ENCODE measurements around the gene HIBCH. TPM values are rescaled to one million over a fixed set of nuclear protein-coding genes. Genes with fewer than 3 reads are reported as not detected.
A peak's percentile ranks its signal among the peaks of the same experiment; 100 is the strongest.
"Not testable (repeated sequence)": the region's sequence is repeated elsewhere in the genome, so short reads cannot be mapped to it uniquely, and the experiment has no call there.

Gene HIBCH
- total RNA-seq, 1 experiment from 2014 or later, result 20.0 TPM

DNA sequence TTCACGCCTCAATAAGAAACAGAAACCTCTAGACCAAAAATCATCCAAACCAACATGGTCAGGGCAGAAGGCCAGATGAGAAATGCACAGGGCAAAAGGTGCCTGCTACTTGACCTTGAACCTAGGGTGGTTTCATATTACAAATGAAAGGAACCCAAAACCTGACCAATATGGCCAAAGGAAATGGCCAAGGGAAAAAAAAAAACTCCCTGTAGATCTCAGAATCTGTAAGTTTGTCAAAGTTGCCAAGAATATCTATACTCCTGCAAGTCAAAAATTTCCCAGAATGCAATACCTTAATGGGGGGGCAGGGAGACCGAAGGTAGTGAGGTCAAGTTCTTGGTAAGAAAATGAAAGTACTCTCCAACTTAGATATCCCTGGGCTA, 47.2 kb downstream of the HIBCH start:
- in situ Hi-C loops (cut with HindIII; ENCODE audit: low pct_unique_long_range_greater_than_20kb, low sequenced_read_pairs), result no loop called here
- no peak for DNase-seq (ENCODE audit: low read depth, low spot score)

DNA sequence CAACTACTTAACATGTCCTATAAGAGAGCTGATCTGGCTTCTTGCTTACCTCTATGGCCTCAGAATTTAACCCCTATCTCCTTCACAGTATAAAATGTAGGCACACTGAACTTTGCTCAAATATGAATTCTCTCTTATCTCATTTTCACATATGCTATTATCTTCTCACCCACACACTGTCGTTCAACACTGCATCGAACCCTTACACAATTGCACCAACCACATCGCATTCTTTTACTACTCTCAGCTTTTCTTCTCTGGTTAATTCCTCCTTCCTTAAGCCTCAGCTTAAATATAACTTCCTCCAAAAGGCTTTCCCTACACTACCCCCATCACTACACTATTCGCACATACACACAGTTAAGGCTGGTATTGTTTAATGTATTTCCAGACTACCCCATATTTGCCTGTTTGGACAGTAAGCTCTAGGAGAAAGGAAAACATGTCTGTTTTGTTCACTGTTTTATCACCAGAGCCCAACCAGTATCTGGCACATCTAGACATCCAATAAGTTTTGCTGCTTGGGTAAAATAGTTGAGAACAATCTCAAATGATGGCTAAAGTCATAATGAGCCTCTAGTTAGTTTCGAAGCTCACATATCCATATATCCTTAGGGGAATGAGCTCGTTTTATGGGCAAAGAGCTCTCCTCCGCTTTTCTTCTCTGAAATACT, 47.7 kb downstream of the HIBCH start:
- no peak for DNase-seq (ENCODE audit: low read depth, low spot score)
- in situ Hi-C loops (cut with HindIII; ENCODE audit: low pct_unique_long_range_greater_than_20kb, low sequenced_read_pairs), result no loop called here

- in situ Hi-C loops (cut with HindIII; ENCODE audit: low pct_unique_long_range_greater_than_20kb, low sequenced_read_pairs), result no loop called here
- DNase-seq (ENCODE audit: low read depth, low spot score), result no peak
Observed at GRCh38 chr2:190270298-190270697, 49.3 kb downstream of the HIBCH start.

GRCh38 chr2:190269699-190270098, 49.9 kb downstream of the HIBCH start:
- in situ Hi-C loops (cut with HindIII; ENCODE audit: low pct_unique_long_range_greater_than_20kb, low sequenced_read_pairs); DNase-seq (ENCODE audit: low read depth, low spot score): not testable (repeated sequence)

DNA sequence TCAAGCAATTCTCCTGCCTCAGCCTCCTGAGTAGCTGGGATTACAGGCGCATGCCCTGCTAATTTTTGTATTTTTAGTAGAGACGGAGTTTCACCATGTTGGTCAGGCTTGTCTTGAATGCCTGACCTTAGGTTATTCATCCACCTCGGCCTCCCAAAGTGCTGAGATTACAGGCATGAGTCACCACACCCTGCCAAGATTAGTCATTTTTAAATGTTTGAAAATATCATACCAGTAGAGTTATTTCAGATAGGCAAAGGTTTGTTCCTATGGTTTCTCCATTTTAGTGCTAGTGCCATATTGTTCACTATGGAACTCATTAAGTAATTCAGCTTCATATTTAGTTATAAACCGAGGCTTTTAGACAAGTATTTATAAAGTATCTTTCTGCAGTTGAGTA, 52.3 kb downstream of the HIBCH start:
- DNase-seq (ENCODE audit: low read depth, low spot score), result no peak
- in situ Hi-C loops (cut with HindIII; ENCODE audit: low pct_unique_long_range_greater_than_20kb, low sequenced_read_pairs), result no loop called here

DNA sequence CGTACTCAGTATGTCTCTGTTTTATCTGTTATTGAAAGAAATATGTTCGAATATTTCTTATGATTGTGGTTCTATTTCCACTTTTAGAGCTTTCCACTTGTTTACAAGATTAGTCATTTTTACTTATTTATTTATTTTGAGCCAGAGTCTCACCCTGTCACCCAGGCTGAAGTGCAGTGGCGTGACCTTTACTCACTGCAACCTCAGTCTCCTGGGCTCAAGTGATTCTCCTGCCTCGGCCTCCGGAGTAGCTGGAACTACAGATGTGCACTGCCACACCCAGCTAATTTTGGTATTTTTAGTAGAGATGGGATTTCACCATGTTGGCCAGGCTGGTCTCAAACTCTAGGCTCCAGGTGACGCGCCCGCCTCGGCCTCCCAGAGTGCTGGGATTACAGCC, 53.3 kb downstream of the HIBCH start:
- in situ Hi-C loops (cut with HindIII; ENCODE audit: low pct_unique_long_range_greater_than_20kb, low sequenced_read_pairs), result no loop called here
- no peak for DNase-seq (ENCODE audit: low read depth, low spot score)

- in situ Hi-C loops (cut with HindIII; ENCODE audit: low pct_unique_long_range_greater_than_20kb, low sequenced_read_pairs), result no loop called here
- DNase-seq (ENCODE audit: low read depth, low spot score), result no peak
Observed at GRCh38 chr2:190261851-190262250, 57.8 kb downstream of the HIBCH start.

- no peak for DNase-seq (ENCODE audit: low read depth, low spot score)
- in situ Hi-C loops (cut with HindIII; ENCODE audit: low pct_unique_long_range_greater_than_20kb, low sequenced_read_pairs), result no loop called here
Observed at GRCh38 chr2:190256087-190256486, 63.5 kb downstream of the HIBCH start.

- in situ Hi-C loops (cut with HindIII; ENCODE audit: low pct_unique_long_range_greater_than_20kb, low sequenced_read_pairs), result no loop called here
- no peak for DNase-seq (ENCODE audit: low read depth, low spot score)
Observed at GRCh38 chr2:190255676-190256075, 64.0 kb downstream of the HIBCH start.

DNA sequence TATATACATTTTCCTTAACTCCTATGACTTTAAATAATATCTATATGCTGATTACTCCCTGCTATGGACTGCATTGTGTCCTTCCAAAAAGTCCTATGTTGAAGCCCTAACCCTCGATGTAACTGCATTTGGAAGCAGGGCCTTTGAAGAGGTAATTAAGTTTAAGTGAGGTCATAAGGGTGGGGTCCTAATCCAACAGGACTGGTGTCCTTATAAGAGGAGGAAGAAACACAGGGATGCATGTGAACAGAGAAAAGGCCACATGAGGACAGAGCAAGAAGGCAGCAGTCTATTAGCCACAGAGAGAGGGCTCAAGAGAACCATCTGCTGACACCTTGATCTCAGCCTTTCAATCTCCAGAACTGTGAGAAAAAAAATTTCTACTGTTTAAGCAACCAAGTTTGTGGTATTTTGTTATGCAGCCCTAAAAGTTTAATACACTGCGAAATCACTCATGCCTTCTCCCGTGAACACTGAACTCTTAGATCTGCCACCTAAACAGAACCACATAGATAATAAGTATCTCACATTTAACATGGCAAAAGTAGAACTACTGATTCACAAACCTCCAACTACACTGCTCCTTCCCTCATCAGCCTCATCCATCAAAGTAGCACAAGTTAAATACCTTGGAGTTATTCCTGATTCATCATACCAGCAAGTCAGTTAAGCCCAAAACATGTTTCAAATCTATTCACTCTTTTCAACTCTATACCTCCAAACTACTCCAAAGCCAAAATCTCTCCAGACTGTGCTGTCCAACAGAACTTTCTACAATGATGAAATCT, 65.4 kb downstream of the HIBCH start:
- in situ Hi-C loops (cut with HindIII; ENCODE audit: low pct_unique_long_range_greater_than_20kb, low sequenced_read_pairs), result no loop called here
- DNase-seq (ENCODE audit: low read depth, low spot score), result no peak

DNA sequence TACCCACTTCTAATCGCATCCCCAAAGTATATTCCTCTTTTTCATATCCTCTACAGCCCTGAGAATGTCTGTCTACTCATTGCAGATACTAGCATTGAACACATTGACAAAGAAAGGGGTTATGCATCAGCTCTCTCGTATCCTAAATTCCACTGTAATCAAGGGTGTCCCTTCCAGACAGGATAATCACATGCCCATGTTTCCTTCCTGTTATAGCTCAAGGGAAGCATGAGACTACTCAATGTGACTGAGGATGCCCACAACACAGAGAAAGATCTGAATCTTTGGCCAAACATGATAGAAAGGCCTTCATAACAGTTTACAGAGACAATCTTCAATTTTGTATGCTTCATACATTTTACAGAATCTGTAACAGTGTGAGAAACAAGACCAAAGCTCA, 69.2 kb downstream of the HIBCH start:
- peak; percentile 84 for DNase-seq (ENCODE audit: low read depth, low spot score)
- in situ Hi-C loops (cut with HindIII; ENCODE audit: low pct_unique_long_range_greater_than_20kb, low sequenced_read_pairs), result no loop called here

DNA sequence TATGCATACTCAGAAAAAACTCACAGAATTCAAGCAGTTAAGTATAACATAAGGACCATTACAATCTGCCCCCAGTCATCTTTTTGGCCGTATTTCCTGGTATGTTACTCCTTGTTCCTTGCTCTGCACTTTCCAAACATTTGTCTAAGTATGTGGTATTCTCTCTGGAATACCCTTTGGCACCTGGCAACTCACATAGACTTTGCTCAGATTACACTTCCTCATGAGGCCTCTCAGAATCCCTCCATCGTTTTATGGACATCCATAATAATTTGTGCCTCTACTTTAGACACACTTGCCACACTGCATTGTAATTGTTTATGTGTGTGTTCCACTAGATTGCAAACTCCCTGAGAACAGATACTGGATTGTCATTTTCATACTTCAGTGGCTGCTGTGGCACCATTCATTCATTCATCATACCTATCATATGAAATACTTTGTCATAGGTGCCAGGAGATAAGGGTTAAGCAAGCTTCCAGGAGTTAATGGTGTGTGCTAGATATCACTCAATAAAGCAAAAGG, 84.0 kb downstream of the HIBCH start:
- DNase-seq (ENCODE audit: low read depth, low spot score), result no peak
- in situ Hi-C loops (cut with HindIII; ENCODE audit: low pct_unique_long_range_greater_than_20kb, low sequenced_read_pairs), result no loop called here

DNA sequence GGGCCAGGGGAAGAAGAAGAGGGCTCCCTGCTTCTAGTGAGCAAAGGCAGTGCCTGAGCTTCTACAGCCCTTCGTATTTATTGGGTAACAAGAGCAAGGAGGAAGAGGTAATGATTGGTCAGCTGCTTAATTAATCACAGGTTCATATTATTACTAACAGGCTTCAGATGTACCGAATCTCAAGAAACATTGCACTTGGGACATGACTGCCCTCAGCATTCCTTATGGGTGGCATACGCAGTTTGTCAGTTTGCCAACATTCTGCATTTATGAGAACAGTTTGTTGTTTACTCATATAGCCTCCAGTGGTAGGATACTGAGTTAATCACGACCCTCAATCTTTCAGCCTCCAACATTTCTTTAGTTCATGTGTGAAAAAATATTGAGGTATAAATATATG, 84.5 kb downstream of the HIBCH start:
- DNase-seq (ENCODE audit: low read depth, low spot score), result no peak
- in situ Hi-C loops (cut with HindIII; ENCODE audit: low pct_unique_long_range_greater_than_20kb, low sequenced_read_pairs), result no loop called here

DNA sequence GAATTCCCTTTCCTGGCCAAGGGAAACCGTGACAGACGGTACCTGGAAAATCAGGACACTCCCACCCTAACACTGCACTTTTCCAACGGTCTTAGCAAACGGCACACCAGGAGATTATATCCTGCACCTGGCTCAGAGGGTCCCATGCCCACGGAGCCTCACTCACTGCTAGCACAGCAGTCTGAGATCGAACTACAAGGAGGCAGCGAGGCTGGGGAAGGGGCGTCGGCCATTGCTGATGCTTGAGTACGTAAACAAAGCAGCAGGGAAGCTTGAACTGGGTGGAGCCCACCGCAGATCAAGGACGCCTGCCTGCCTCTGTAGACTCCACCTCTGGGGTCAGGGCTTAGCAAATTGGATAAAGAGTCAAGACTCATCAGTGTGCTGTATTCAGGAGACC, 95.6 kb downstream of the HIBCH start:
- DNase-seq (ENCODE audit: low read depth, low spot score); in situ Hi-C loops (cut with HindIII; ENCODE audit: low pct_unique_long_range_greater_than_20kb, low sequenced_read_pairs): not testable (repeated sequence)

GRCh38 chr2:190222745-190223144, 96.9 kb downstream of the HIBCH start:
- in situ Hi-C loops (cut with HindIII; ENCODE audit: low pct_unique_long_range_greater_than_20kb, low sequenced_read_pairs); DNase-seq (ENCODE audit: low read depth, low spot score): not testable (repeated sequence)

DNA sequence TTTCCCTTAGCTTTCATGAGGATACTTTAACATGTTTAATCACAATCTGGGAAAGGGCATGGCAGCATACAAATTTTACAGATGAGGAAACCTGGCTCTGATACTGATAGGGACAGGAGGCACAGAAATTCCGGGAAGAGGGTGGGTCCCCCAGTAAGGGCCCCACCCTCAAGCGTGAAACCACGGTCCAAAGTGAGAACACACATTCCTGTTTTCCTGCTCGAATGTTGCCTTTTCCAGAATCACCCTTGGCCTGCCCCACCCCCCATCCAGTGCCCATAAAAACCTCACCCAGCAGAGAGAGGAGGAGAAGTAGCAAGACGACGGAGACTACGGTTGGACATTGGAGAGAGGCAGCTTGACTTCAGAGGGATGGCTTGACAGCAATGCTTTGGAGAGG, 98.2 kb downstream of the HIBCH start:
- in situ Hi-C loops (cut with HindIII; ENCODE audit: low pct_unique_long_range_greater_than_20kb, low sequenced_read_pairs), result no loop called here
- DNase-seq (ENCODE audit: low read depth, low spot score), result no peak

DNA sequence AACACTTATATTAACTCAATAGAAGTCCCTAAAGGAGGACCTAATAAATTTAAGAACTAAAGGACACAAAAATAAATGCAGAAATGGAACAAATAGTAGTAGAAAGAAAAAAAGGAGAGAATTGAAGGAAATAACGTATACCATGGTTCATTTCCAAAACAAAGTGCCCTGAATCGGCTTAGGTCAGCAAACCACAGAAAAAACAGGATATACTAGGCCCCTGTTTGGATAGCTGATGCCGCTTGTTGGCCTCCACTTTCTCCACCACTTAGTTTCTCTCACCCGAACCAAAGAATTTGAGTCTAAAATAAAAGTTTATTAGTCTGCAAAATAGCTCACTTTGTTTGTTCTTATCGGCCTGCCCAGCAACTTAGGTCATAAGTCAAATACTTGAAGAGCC, 100.4 kb downstream of the HIBCH start:
- DNase-seq (ENCODE audit: low read depth, low spot score), result no peak
- in situ Hi-C loops (cut with HindIII; ENCODE audit: low pct_unique_long_range_greater_than_20kb, low sequenced_read_pairs), result no loop called here

DNA sequence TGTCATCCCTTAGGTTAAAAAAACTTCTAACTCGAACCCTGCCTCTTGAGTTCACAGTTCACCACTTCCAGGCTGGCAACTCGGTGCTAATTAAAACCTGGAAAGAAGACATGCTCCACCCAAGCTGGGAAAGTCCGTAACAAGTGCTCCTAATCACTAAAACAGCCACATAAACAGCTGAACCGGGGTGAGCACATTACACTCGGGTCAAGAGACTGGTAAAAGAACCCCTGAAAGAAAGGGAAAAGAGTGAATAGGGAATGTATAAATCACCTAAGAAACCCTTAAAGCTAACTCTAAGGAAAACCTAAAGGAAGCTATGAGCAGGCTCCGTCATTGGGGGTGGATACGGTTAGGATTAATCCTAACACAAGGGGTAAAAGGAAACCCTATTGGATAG, 102.0 kb downstream of the HIBCH start:
- in situ Hi-C loops (cut with HindIII; ENCODE audit: low pct_unique_long_range_greater_than_20kb, low sequenced_read_pairs), result no loop called here

DNA sequence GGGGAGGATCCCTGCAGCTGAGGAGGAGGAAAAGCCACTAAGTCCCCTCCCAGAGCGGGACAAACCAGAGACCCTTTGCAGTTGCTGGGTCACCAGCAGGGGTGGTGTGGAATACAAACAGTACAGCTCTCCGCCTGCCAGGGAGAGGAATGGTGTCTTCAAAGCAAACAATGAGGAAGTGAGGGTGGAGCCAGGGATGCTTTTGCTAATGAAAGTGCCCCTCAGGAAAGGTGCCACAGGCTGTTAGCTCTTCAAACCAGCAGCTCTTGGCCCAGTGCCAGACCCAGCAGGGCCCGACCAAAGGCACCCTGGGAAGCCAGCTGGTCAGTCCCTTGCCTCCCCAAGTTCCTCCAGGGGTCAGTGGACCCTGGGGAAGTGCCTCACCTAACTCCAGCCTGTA, 102.8 kb downstream of the HIBCH start:
- DNase-seq (ENCODE audit: low read depth, low spot score), result no peak

More for the DNA sequence above, 102.0 kb downstream of the HIBCH start:
- DNase-seq (ENCODE audit: low read depth, low spot score), result no peak

More for the DNA sequence above, 102.8 kb downstream of the HIBCH start:
- in situ Hi-C loops (cut with HindIII; ENCODE audit: low pct_unique_long_range_greater_than_20kb, low sequenced_read_pairs), result no loop called here

All from SK-MEL-5 (cell line).